GM12801 (cell line): Measurements from ENCODE around the gene HYLS1.

Experiments used
- CTCF ChIP-seq: IDR thresholded peaks from one replicate; pipeline ENCODE4 v1.5.1; 2011; ENCODE audit warnings: control low read depth; ENCODE audit not compliant: insufficient read length; ENCODE audit errors: extremely low read depth

The HYLS1 gene, protein sequence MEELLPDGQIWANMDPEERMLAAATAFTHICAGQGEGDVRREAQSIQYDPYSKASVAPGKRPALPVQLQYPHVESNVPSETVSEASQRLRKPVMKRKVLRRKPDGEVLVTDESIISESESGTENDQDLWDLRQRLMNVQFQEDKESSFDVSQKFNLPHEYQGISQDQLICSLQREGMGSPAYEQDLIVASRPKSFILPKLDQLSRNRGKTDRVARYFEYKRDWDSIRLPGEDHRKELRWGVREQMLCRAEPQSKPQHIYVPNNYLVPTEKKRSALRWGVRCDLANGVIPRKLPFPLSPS

GRCh38 chr11:125887373-125888324 lies at the start of gene HYLS1:
HYLS1 (plus strand) TSS chr11:125887668; CDS start chr11:125899369, 11,701 bp downstream.
- no peak for TF ChIP-seq CTCF

DNA sequence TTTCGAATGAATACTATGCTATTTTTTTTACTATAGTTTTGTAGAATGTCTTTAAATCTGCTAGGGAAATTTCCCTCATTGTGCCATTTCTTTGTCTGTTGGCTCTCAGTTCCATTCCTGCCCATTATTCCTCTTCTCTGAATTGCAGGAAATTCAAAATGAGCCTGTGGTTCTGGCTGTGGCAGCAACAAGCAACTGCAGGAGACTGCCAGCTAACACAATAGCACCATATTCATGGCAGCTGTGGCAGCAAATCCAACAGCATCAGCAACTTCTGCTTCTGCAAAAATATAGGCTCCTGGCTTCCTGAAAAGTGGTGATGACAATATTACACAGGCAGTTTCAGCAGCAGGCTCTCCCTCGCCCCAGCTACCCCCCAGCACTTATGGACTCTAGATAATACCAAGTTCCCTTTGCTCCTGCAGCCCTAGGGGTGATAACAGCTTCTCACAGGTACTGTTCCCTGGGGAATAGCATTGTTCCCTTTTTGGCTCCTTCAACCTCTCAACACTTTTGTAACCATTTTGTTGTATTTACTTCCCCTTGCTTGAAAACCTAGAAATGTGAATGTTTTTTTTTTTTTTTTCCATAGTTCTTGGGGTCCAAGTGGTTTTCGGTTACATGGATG lies 45.0 kb upstream of the HYLS1 start:
- no peak for TF ChIP-seq CTCF

GRCh38 chr11:125846188-125846587 lies 41.3 kb upstream of the HYLS1 start:
- TF ChIP-seq CTCF, result no peak

GRCh38 chr11:125869521-125869920 lies 17.9 kb upstream of the HYLS1 start:
- TF ChIP-seq CTCF, result no peak

DNA sequence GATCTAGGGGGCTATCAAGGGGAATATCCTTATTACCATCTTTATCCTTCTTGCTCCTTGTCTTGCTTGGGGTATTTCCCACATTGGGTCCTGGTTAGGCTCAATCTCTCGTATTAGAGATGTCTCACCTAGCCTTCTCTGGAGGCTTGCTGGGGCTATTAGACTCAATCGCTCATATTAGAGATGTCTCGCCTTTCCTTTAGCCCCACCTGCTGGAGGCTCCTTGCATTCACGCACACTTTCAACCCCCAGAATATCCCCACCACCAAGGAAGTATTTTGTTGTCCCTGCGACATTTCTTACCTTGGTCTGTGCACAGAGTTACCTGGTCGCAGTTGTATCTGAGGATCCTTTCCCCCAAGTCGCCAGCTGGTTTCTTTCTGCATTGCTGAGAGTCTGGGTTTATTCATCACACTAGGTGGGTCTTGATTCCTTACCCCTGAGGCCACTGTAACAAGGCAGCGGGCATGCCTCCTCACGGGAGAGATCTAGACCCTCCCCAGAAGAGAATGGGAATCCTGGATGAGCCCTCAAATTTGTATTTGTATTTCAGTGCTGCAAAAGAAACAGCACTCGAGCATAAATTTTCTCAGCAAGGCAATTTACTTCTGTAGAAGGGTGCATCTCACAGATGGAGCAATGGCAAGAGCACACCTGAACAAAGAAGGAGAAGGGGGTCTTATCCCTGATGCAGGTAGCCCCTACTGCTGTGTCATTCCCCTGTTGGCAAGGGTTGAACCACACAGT lies 15.9 kb upstream of the HYLS1 start:
- no peak for TF ChIP-seq CTCF

- TF ChIP-seq CTCF, result no peak
Measured at GRCh38 chr11:125872138-125872491, 15.4 kb upstream of the HYLS1 start.
